H1 (cell line): Measurements from ENCODE around the gene LEFTY1. TPM values are rescaled to one million over a fixed set of nuclear protein-coding genes. Genes with fewer than 3 reads are reported as not detected.

Experiments
- CTCF ChIA-PET: fragments of 300-600 bp; sonication (Branson Sonifier 250); formaldehyde crosslinking; loops from one replicate; lab custom pipeline; 2021; ENCODE audit not compliant: partially characterized antibody; lab: Charles Lee
- POLR2A ChIA-PET: fragments of 300-600 bp; sonication (Branson Sonifier 250); formaldehyde crosslinking; loops from one replicate; lab custom pipeline; 2021; ENCODE audit warnings: inconsistent platforms; ENCODE audit not compliant: partially characterized antibody; lab: Charles Lee
- DNase-seq, 2 experiments: peaks; one replicate each; pipeline versions ENCODE4 v3.0.0 to v3.0.0-alpha.2; 2010 to 2022; ENCODE audit warnings: low spot score in 2 of 2, low read depth in 1 of 2, mixed read lengths in 1 of 2
- FAIRE-seq: peaks from 2 replicates; lab custom pipeline; 2011; peaks lifted over from hg19 to GRCh38; lab: Jason Lieb, UNC
- H2AFZ ChIP-seq: 2 replicates; pipeline ENCODE4 v1.8.1; 2012; ENCODE audit warnings: low read length, inconsistent platforms
- H2AK5ac ChIP-seq: 2 replicates; pipeline ENCODE4 v1.6.1; 2013; ENCODE audit warnings: low read depth, low read length
- H2BK120ac ChIP-seq: replicated peaks from 2 replicates; pipeline ENCODE3; 2013; ENCODE audit warnings: low read depth, low read length, inconsistent platforms
- H2BK12ac ChIP-seq: 2 replicates; pipeline ENCODE4 v1.6.1; 2013; ENCODE audit warnings: low read depth, low read length
- H2BK15ac ChIP-seq: 2 replicates; pipeline ENCODE4 v1.6.1; 2013; ENCODE audit warnings: low read length
- H2BK20ac ChIP-seq: 2 replicates; pipeline ENCODE4 v1.6.1; 2013; ENCODE audit warnings: low read length
- H2BK5ac ChIP-seq: 2 replicates; pipeline ENCODE4 v1.6.1; 2013; ENCODE audit warnings: low read depth, low read length
- H3K14ac ChIP-seq: 2 replicates; pipeline ENCODE4 v1.6.1; 2013; ENCODE audit warnings: inconsistent platforms; ENCODE audit not compliant: insufficient read length
- H3K18ac ChIP-seq: 2 replicates; pipeline ENCODE4 v1.6.1; 2013; ENCODE audit warnings: low read length; ENCODE audit errors: extremely low read depth
- H3K23ac ChIP-seq: 2 replicates; pipeline ENCODE4 v1.6.1; 2013; ENCODE audit warnings: inconsistent platforms; ENCODE audit not compliant: insufficient read length
- H3K23me2 ChIP-seq: 2 replicates; pipeline ENCODE4 v1.6.1; 2013; ENCODE audit warnings: low read depth, low read length
- H3K27ac ChIP-seq: 2 replicates; pipeline ENCODE4 v1.6.1; 2011; ENCODE audit warnings: low read depth, low read length, inconsistent platforms
- H3K27me3 ChIP-seq, 4 experiments: replicated peaks in 1 of 4; 1 replicate in 1 of 4; 2 replicates in 3 of 4; pipeline versions ENCODE4 v1.6.1 to v1.8.1; 2011 to 2013; ENCODE audit warnings: low read length in 3 of 4, mild to moderate bottlenecking in 3 of 4, inconsistent platforms in 2 of 4, mixed read lengths in 2 of 4, moderate library complexity in 1 of 4; ENCODE audit not compliant: control insufficient read depth in 3 of 4, insufficient read depth in 3 of 4; ENCODE audit errors: extremely low read depth in 1 of 4
- H3K36me3 ChIP-seq, 4 experiments: 2 replicates each; pipeline versions ENCODE4 v1.6.1 to v1.8.1; 2011 to 2013; ENCODE audit warnings: mild to moderate bottlenecking in 4 of 4, low read length in 3 of 4, moderate library complexity in 2 of 4, control low read depth in 1 of 4, inconsistent platforms in 1 of 4; ENCODE audit not compliant: insufficient read depth in 4 of 4, control insufficient read depth in 2 of 4
- H3K4ac ChIP-seq: replicated peaks from 2 replicates; pipeline ENCODE3; 2013; ENCODE audit warnings: low read length, low read depth, mixed read lengths, inconsistent platforms; ENCODE audit not compliant: insufficient read length
- H3K4me1 ChIP-seq, 4 experiments: replicated peaks in 1 of 4; 1 replicate in 1 of 4; 2 replicates in 3 of 4; pipeline versions ENCODE4 v1.6.1 to v1.8.1; 2011 to 2013; ENCODE audit warnings: low read length in 3 of 4, inconsistent platforms in 2 of 4, mixed read lengths in 1 of 4; ENCODE audit not compliant: insufficient read depth in 4 of 4, control insufficient read depth in 3 of 4
- H3K4me2 ChIP-seq, 2 experiments: 2 replicates each; pipeline versions ENCODE4 v1.6.1 to v1.8.1; 2011 to 2013; ENCODE audit warnings: low read depth in 2 of 2, low read length in 2 of 2, control low read depth in 1 of 2, inconsistent platforms in 1 of 2, mild to moderate bottlenecking in 1 of 2; ENCODE audit not compliant: insufficient read depth in 1 of 2
- H3K4me3 ChIP-seq, 4 experiments: fragments of 200-600, 300-600 bp in 1 of 4; sonication (generic), shearing (Covaris generic), sonication (Bioruptor Twin) in 1 of 4; 2 replicates each; pipeline versions ENCODE4 v1.5.1 to v1.8.1; 2011 to 2016; ENCODE audit warnings: low read length in 4 of 4, low read depth in 3 of 4, control low read depth in 2 of 4, inconsistent platforms in 2 of 4, mild to moderate bottlenecking in 2 of 4, mixed read lengths in 1 of 4, moderate library complexity in 1 of 4; ENCODE audit not compliant: insufficient read depth in 2 of 4; ENCODE audit errors: extremely low read depth in 1 of 4
- H3K56ac ChIP-seq: replicated peaks from 2 replicates; pipeline ENCODE3; 2013; ENCODE audit warnings: low read depth, mild to moderate bottlenecking, mixed read lengths, low read length, inconsistent platforms; ENCODE audit not compliant: insufficient read length
- H3K79me1 ChIP-seq: 2 replicates; pipeline ENCODE4 v1.6.1; 2013; ENCODE audit warnings: low read depth, low read length, control low read depth
- H3K79me2 ChIP-seq, 2 experiments: 2 replicates each; pipeline versions ENCODE4 v1.6.1 to v1.8.1; 2012 to 2013; ENCODE audit warnings: low read length in 2 of 2, mild to moderate bottlenecking in 2 of 2, inconsistent platforms in 1 of 2; ENCODE audit not compliant: insufficient read depth in 2 of 2, control insufficient read depth in 1 of 2
- H3K9ac ChIP-seq, 4 experiments: replicated peaks in 1 of 4; 1 replicate in 1 of 4; 2 replicates in 3 of 4; pipeline versions ENCODE4 v1.6.1 to v1.8.1; 2011 to 2013; ENCODE audit warnings: low read depth in 3 of 4, low read length in 3 of 4, control low read depth in 2 of 4, mild to moderate bottlenecking in 2 of 4, moderate library complexity in 2 of 4, inconsistent platforms in 1 of 4; ENCODE audit errors: extremely low read depth in 1 of 4
- H3K9me3 ChIP-seq, 2 experiments: 2 replicates each; pipeline versions ENCODE4 v1.6.1 to v1.8.1; 2012 to 2013; ENCODE audit warnings: mild to moderate bottlenecking in 2 of 2, moderate library complexity in 2 of 2, control low read depth in 1 of 2, inconsistent platforms in 1 of 2, low read depth in 1 of 2, low read length in 1 of 2, mixed read lengths in 1 of 2; ENCODE audit not compliant: insufficient read depth in 2 of 2
- H4K20me1 ChIP-seq, 2 experiments: replicated peaks in 1 of 2; 2 replicates each; pipeline versions ENCODE3 to v1.8.1; 2011 to 2013; ENCODE audit warnings: inconsistent platforms in 2 of 2, low read length in 2 of 2, mild to moderate bottlenecking in 1 of 2; ENCODE audit not compliant: insufficient read depth in 2 of 2, control insufficient read depth in 1 of 2
- H4K5ac ChIP-seq: 2 replicates; pipeline ENCODE4 v1.6.1; 2013; ENCODE audit warnings: low read length, low read depth, mixed read lengths, inconsistent platforms; ENCODE audit not compliant: insufficient read length
- H4K8ac ChIP-seq: 2 replicates; pipeline ENCODE4 v1.8.0; 2013; ENCODE audit warnings: mild to moderate bottlenecking, moderate library complexity, low read length, inconsistent platforms; ENCODE audit not compliant: insufficient read depth; ENCODE audit errors: extremely low read depth
- H4K91ac ChIP-seq: replicated peaks from 2 replicates; pipeline ENCODE3; 2013; ENCODE audit warnings: low read length, mixed read lengths, inconsistent platforms; ENCODE audit not compliant: insufficient read length
- CEBPB ChIP-seq: IDR thresholded peaks from 2 replicates; pipeline ENCODE4 v1.6.1; 2012; ENCODE audit warnings: low read depth, low read length
- KDM1A ChIP-seq: fragments of 200-600, 300-600 bp; sonication (generic); IDR thresholded peaks from 2 replicates; pipeline ENCODE4 v1.7.1; 2016; ENCODE audit warnings: mild to moderate bottlenecking, low read length, borderline replicate concordance
- MAFK ChIP-seq: IDR thresholded peaks from 2 replicates; pipeline ENCODE4 v1.6.1; 2012; ENCODE audit warnings: low read depth, mild to moderate bottlenecking, improper control_type of control experiment, low read length
- RFX5 ChIP-seq: IDR thresholded peaks from 2 replicates; pipeline ENCODE4 v1.6.1; 2011; ENCODE audit warnings: low read depth, low read length, improper control_type of control experiment, borderline replicate concordance
- RXRA ChIP-seq: IDR thresholded peaks from 2 replicates; pipeline ENCODE4 v1.6.1; 2011; ENCODE audit warnings: low read depth, mild to moderate bottlenecking, low read length, moderate library complexity; ENCODE audit not compliant: insufficient read depth
- TCF12 ChIP-seq: IDR thresholded peaks from 2 replicates; pipeline ENCODE4 v1.6.1; 2011; ENCODE audit warnings: low read depth, mild to moderate bottlenecking, low read length
- YY1 ChIP-seq: IDR thresholded peaks from 2 replicates; pipeline ENCODE4 v1.6.1; 2011; ENCODE audit warnings: low read depth, mild to moderate bottlenecking, low read length
- ZNF274 ChIP-seq: IDR thresholded peaks from 2 replicates; pipeline ENCODE4 v1.7.0; 2012; ENCODE audit warnings: low read length, borderline replicate concordance; ENCODE audit errors: extremely low read depth
- WGBS, 2 experiments: shearing (Covaris generic) in 1 of 2; methylation state at CpG; one replicate each; pipeline versions ENCODE4 v1.1.6 to v1.1.7; 2013 to 2015; ENCODE audit warnings: low lambda C conversion rate in 2 of 2, mixed read lengths in 2 of 2, inconsistent platforms in 1 of 2, low coverage in 1 of 2, missing lambda C conversion rate in 1 of 2; ENCODE audit not compliant: insufficient replicate concordance in 2 of 2, insufficient coverage in 1 of 2, insufficient read length in 1 of 2; ENCODE audit errors: extremely low coverage in 1 of 2, missing lambda C conversion rate in 1 of 2; 5-methylcytosine and 5-hydroxymethylcytosine counted together
- polyA plus RNA-seq, 7 experiments: library from polyadenylated mRNA; depleted of rRNA in 3 of 7; stranded (reverse) in 5 of 7; unstranded in 2 of 7; fragments of >200 nt in 5 of 7; fragments of 200-250 nt in 2 of 7; gene quantifications; 1 replicate in 5 of 7; 2 replicates in 1 of 7; 4 replicates in 1 of 7; pipeline versions ENCODE4 v1.2.1 to v1.2.3, GENCODE V29; 2011 to 2013; ENCODE audit warnings: missing spikeins in 2 of 7, mixed read lengths in 2 of 7
- total RNA-seq: library from RNA; stranded (reverse); fragmentation: NEBNext Ultra II Directional; extraction: Animal tissue kit (Norgen Biotek cat#: 25700); gene quantifications from 2 replicates; pipeline ENCODE4 v1.2.1, GENCODE V29; 2021

LEFTY1 gene
- total and polyA plus RNA-seq, 2 of the 8 experiments (the other 6 are each of a cell fraction or from before 2014, with no cell fraction given) = 4.5 to 11.7 TPM

GRCh38 chr1:225923381-225923691, 34.4 kb upstream of the LEFTY1 start:
- ChIA-PET CTCF (interaction anchor here (0.9 to 5.5 kb wide), 11 partner anchors 11 to 448 kb away, joined by 3 to 27 read pairs (median 4); partner anchors contain the start of gene LEFTY2), POLR2A (interaction anchor here (0.6 to 2.9 kb wide), 19 partner anchors 11 to 220 kb away, joined by 3 to 16 read pairs (median 3); partner anchors contain the start of genes EPHX1, LEFTY2 and TMEM63A)
- Histone ChIP-seq H3K36me3 (peaks cover 9 to 35% (median 22%) of the 10 kb centered on the region in 4 experiments; a peak in 7 of 8 replicates), H3K9ac (peak overlapping the region; percentile 32 to 86 (median 78)), H2BK5ac (peak overlapping the region; percentile 95), H4K20me1 (peaks cover 3 to 4% of the 10 kb centered on the region in 2 experiments), H3K56ac (no peak overlapping the region), H3K18ac (no peak overlapping the region; the same call in 1 of the 2 replicates), H2AFZ (no peak overlapping the region), H3K79me2 (peaks cover 5 to 15% of the 10 kb centered on the region in 2 experiments), H3K27ac (peak overlapping the region; percentile 69; the same call in 1 of the 2 replicates), H4K91ac (peak overlapping the region; percentile 77), H2AK5ac (0 out of 2 replicates have a peak overlapping the region, but pooled peaks have one; percentile 6), H3K4me1 (peaks cover 0 to 9% (median 5%) of the 10 kb centered on the region in 4 experiments; a peak in 4 of 7 replicates), H2BK20ac (no peak overlapping the region)
- 18% methylated on average over 8 of the region's 8 CpGs; no CpG with 5 or more reads in 1 of the 2 experiments for WGBS, 2 experiments
- TF ChIP-seq KDM1A = no peak
- TF ChIP-seq MAFK = no peak
- TF ChIP-seq RXRA = no peak
- no peak for TF ChIP-seq YY1
- no peak for TF ChIP-seq TCF12
- no peak for TF ChIP-seq CEBPB
- no peak for TF ChIP-seq ZNF274
- TF ChIP-seq RFX5 = no peak
- TF ChIP-seq, all 59 proteins: peak for 0
- Histone ChIP-seq H3K23me2 (peaks cover 4% of the 10 kb centered on the region), H4K8ac (peak overlapping the region; percentile 96; the same call in 1 of the 2 replicates), H2BK15ac (no peak overlapping the region), H4K5ac (peak overlapping the region; percentile 44), H2BK12ac (no peak overlapping the region), H3K23ac (no peak overlapping the region), H3K9me3 (no peaks in the 10 kb centered on the region), H3K79me1 (peaks cover 11% of the 10 kb centered on the region), H2BK120ac (no peak overlapping the region), H3K14ac (no peak overlapping the region), H3K4me3 (peak overlapping the region; percentile 91 to 97 (median 93)), H3K27me3 (no peaks in the 10 kb centered on the region), H3K4ac (peak overlapping the region; percentile 46), H3K4me2 (peak overlapping the region; percentile 63 to 80)
- DNase-seq (no peak), FAIRE-seq (no peak)
